ENCODE data around the gene ECM2. TPM values are rescaled to one million over a fixed set of nuclear protein-coding genes. Genes with fewer than 3 reads are reported as not detected.

The ECM2 gene
- total RNA-seq, 2 experiments from 2014 or later: not detected

DNA sequence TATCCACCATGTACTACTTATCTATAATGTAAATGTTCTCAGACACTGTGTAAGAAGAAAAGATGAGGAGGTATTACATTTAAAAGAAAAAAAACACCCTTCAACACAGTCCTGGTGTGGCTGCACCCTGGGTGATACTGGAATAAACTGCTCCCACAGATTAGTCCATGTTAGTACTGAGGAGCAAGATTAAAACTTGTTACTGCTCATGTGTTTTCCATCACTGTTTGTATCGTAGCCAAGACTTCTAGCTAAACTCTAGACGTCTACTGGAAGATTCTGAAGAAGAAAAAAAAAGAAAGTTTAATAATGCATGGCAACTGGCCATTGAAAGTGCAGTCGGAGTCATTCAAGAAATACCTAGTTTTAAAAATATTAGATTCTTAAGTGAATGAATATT lies 53.5 kb downstream of the ECM2 start, which contains the start of gene ASPN:
Gene ASPN (minus strand): TSS at position 178 of the 400 bp plus-strand sequence.
- no peak within 1 kb of the TSS for H3K27ac Mint-ChIP-seq
- DNase-seq (no peak), ATAC-seq (ENCODE audit: low read depth) (no peak)
- H3K36me3 Mint-ChIP-seq: peaks cover 1% of the 10 kb centered on the region
- no peak within 1 kb of the TSS for H3K4me3 Mint-ChIP-seq
- POLR2A ChIA-PET: no interaction called here
- no peaks in the 10 kb centered on the region for H3K9me3 Mint-ChIP-seq
- H3K27me3 Mint-ChIP-seq: no peaks in the 10 kb centered on the region
- peaks cover 5% of the 10 kb centered on the region for H3K4me1 Mint-ChIP-seq

DNA sequence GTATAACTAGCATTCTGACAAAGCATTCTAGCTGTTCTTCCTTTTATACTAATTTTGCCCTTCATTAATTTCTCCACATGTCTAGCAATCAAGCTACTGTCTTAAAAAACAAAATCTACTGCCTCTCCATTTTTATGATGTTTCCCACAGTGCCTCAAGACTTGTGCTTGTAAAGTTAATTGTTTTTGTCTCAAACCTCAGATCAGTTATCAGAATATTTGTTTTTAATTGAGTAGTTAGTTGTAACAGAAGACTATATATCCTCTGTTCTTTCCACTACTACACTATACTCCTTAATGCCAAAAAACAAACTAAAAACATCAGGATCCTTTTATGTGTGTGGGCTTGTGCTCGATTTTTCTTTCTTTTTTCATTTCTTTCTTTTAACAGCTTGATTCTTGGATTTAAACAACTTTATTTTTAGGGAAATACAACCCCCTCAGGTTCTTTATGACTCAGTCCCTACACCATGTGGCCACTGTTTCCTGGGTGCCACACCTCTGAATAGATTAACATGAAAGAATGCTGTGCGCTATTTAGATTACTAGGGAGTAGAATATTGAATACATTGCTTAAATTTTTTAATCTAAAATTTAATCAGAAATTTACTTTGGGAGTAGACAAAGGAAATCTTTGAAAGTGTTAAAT lies 54.7 kb downstream of the ECM2 start:
- Mint-ChIP-seq H3K9me3 (no peaks in the 10 kb centered on the region), H3K4me1 (peaks cover 5% of the 10 kb centered on the region), H3K27me3 (no peaks in the 10 kb centered on the region), H3K27ac (no peak overlapping the region), H3K36me3 (peaks cover 1% of the 10 kb centered on the region), H3K4me3 (no peak overlapping the region)
- POLR2A ChIA-PET: no interaction called here
- ATAC-seq (ENCODE audit: low read depth) (no peak), DNase-seq (no peak)

DNA sequence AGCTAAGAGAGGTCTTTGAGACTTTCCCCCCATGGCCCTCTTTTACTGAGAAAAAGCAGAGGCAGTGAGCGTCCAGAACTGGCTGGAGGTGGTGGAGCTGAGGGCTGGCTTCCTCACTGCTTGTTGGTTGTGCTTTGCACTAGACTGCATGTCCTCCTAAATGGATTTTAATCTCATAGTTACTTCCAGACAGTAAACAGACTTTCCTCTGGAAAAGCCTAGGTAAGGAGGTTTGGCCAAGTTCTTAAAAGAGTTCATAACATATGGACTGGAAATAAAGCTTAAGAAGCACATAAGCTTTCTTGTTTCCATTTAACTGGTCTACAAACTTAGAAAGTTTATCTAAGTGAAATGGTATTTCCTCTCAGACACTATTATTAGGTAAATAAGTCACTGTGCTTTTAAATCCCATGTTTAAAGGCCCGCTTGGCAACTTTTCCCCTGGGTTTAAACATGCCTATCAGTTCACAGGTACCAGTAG lies 55.5 kb downstream of the ECM2 start:
- Mint-ChIP-seq H3K4me3 (no peak overlapping the region), H3K27ac (no peak overlapping the region)

DNA sequence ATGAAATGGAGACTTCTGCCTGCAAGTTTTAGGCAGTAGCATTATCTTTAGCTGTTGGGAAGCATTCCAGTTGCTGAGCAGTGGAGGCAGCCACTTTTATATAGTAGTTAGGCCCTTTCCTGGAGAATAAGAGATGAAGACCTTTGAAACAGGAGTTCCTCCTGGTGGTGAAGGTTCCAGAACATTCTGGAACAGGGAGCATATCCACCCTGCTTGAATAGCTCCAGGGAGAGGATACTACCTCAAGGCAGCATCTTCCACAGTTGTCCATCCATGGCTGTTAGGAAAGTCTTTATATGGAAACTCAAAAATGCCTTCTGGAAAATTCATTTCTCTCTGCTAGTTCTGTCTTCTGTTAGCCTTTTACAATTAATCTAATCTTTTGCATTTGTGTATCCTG lies 56.4 kb downstream of the ECM2 start:
- no peaks in the 10 kb centered on the region for H3K27me3 Mint-ChIP-seq
- no peak overlapping the region for H3K4me3 Mint-ChIP-seq
- DNase-seq (no peak), ATAC-seq (ENCODE audit: low read depth) (no peak)
- no peak overlapping the region for H3K27ac Mint-ChIP-seq
- H3K36me3 Mint-ChIP-seq: peaks cover 2% of the 10 kb centered on the region
- H3K9me3 Mint-ChIP-seq: no peaks in the 10 kb centered on the region
- POLR2A ChIA-PET: interaction anchor here (1.1 kb wide), 1 partner anchor 191 kb away, joined by 3 read pairs; the partner anchor contains the start of gene IPPK
- peaks cover 5% of the 10 kb centered on the region for H3K4me1 Mint-ChIP-seq

More for the DNA sequence above, 55.5 kb downstream of the ECM2 start:
- Mint-ChIP-seq H3K27me3 (no peaks in the 10 kb centered on the region), H3K4me1 (peaks cover 5% of the 10 kb centered on the region), H3K9me3 (no peaks in the 10 kb centered on the region), H3K36me3 (peaks cover 3% of the 10 kb centered on the region)
- DNase-seq: no peak
- ATAC-seq (ENCODE audit: low read depth): no peak
- POLR2A ChIA-PET: interaction anchor here (1.1 kb wide), 1 partner anchor 190 kb away, joined by 3 read pairs; the partner anchor contains the start of gene IPPK

DNA sequence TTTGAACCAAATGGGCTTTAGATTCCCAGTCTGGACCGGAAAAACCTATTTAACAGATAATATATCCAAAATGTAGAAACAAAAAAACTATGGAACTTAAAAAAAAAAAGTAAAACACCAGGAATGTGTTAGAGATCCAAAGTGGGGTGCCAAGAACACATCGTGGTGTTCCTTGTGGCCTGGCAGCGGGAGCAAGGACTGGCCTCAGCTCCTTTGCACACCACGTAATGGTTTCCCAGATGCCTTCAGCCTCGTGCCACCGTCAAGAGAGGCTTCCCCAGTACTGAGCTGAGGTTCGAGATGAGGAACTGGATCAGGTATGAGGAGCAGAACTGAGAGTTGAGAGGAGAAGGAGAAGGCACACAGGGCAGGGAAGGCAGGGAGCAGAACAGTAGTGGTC lies 57.0 kb downstream of the ECM2 start:
- no peak overlapping the region for H3K27ac Mint-ChIP-seq
- H3K9me3 Mint-ChIP-seq: no peaks in the 10 kb centered on the region
- DNase-seq: no peak
- peaks cover 5% of the 10 kb centered on the region for H3K4me1 Mint-ChIP-seq
- ATAC-seq (ENCODE audit: low read depth): no peak
- no peak overlapping the region for H3K4me3 Mint-ChIP-seq
- H3K27me3 Mint-ChIP-seq: no peaks in the 10 kb centered on the region
- POLR2A ChIA-PET: no interaction called here
- H3K36me3 Mint-ChIP-seq: peaks cover 2% of the 10 kb centered on the region

DNA sequence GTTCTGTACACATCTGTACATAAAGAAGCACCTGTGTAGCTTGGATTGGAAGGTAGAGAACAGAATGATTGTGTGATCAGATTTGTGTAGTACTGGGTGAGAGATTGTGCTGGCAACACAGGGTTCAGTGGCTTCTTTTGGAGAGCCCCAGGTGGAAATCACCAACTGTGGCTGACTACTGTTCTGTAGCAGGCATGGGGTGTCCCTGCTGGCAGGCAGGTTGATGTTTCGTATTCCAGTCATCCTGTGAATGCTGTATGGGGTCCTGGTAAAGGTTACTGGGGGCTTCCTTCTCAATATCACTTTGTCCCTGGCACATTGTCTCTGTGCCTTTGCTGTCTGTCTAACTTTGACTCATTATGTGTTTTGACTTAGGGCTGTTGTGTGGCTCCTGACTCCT lies 58.8 kb downstream of the ECM2 start:
- Mint-ChIP-seq H3K9me3 (no peaks in the 10 kb centered on the region), H3K36me3 (peaks cover 2% of the 10 kb centered on the region), H3K27me3 (no peaks in the 10 kb centered on the region), H3K4me1 (peaks cover 5% of the 10 kb centered on the region), H3K27ac (no peak overlapping the region), H3K4me3 (no peak overlapping the region)
- POLR2A ChIA-PET: no interaction called here
- DNase-seq (no peak), ATAC-seq (ENCODE audit: low read depth) (no peak)

DNA sequence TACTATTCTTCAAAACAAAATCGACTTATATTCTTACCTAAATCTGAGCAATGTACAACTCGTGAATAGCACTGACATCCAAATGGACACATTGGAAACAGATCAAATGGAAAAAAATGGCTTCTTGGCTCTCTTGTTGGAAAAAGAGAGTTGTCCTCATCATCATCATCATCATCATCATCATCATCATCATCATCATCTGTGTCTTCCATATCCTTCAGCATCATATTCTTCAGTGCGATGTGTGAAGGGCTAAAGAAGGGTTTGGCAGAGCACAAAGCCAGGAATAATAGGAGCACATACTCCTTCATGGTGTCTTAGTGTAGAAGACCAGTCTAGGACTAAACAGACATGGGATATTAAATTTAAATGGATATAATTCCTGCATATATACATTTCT lies 61.2 kb downstream of the ECM2 start:
- no peak for ATAC-seq (ENCODE audit: low read depth)
- no peak for DNase-seq
- Mint-ChIP-seq H3K4me3 (no peak overlapping the region), H3K27ac (no peak overlapping the region), H3K27me3 (no peaks in the 10 kb centered on the region), H3K4me1 (no peaks in the 10 kb centered on the region), H3K9me3 (no peaks in the 10 kb centered on the region), H3K36me3 (peaks cover 2% of the 10 kb centered on the region)
- POLR2A ChIA-PET: no interaction called here

DNA sequence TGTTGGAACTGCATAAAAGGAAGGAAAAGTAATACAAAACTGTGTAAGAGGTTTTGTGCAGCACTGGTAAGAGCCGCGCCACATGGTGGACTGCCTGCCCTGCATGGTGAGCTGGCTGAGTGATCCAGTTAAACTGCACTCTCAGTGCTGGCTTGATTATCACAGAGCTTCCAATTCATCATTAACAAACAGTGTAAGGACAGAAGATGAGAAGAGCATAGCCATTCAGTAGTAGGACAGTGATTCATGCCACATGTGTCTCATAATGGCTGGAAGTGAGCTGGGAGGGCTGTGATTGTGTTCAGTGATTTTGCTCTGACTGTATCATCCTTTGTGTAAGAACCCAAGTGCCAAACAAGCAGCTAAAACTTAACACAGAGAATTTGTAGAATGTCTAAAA lies 67.6 kb downstream of the ECM2 start:
- POLR2A ChIA-PET: no interaction called here
- Mint-ChIP-seq H3K4me3 (no peak overlapping the region), H3K4me1 (no peaks in the 10 kb centered on the region), H3K27ac (no peak overlapping the region), H3K27me3 (no peaks in the 10 kb centered on the region), H3K36me3 (no peaks in the 10 kb centered on the region), H3K9me3 (no peaks in the 10 kb centered on the region)
- no peak for ATAC-seq (ENCODE audit: low read depth)
- DNase-seq: no peak

DNA sequence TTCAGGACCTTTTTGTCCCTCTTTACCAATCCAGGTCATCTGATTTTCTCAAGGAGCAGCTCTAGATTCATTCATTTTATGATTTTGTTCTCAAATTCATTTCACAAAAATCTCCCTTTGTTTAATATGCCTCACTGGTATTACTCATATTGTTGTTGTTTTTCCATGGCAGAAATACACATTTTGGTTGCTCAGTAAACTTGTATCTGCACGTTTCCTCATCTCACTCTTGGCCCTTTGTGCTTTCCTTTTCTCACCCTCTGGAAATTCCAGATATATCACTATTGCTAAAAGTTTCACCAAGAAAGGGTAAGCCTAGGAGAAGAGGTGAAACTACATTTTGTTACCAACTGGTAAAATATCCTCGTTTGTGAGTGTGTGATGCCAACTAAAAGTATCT lies 68.3 kb downstream of the ECM2 start:
- Mint-ChIP-seq H3K27me3 (no peaks in the 10 kb centered on the region), H3K4me1 (no peaks in the 10 kb centered on the region), H3K4me3 (no peak overlapping the region), H3K9me3 (no peaks in the 10 kb centered on the region), H3K27ac (no peak overlapping the region), H3K36me3 (no peaks in the 10 kb centered on the region)
- ATAC-seq (ENCODE audit: low read depth): no peak
- no peak for DNase-seq
- POLR2A ChIA-PET: no interaction called here

DNA sequence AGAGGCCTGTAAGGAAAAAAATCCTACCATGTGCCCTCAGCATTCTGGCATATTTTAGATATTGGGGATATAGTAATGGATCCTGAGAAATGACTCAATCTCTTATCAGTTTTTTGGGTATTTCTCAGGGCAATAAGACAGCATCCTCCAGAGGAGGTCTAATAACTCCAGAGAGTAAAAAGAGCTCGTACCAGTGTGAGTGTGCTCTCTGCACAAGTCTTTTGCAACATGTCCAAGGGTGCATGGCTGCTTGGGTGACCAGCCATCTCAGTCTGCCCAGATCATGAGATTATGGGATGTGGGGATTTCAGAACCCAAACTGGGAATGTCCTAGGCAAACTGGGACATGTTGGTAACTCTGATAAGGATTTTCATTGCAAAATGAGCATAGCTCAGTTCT lies 68.7 kb downstream of the ECM2 start:
- Mint-ChIP-seq H3K27ac (no peak overlapping the region), H3K9me3 (no peaks in the 10 kb centered on the region), H3K4me3 (no peak overlapping the region), H3K27me3 (no peaks in the 10 kb centered on the region), H3K4me1 (no peaks in the 10 kb centered on the region), H3K36me3 (no peaks in the 10 kb centered on the region)
- POLR2A ChIA-PET: no interaction called here
- ATAC-seq (ENCODE audit: low read depth): no peak
- DNase-seq: no peak

DNA sequence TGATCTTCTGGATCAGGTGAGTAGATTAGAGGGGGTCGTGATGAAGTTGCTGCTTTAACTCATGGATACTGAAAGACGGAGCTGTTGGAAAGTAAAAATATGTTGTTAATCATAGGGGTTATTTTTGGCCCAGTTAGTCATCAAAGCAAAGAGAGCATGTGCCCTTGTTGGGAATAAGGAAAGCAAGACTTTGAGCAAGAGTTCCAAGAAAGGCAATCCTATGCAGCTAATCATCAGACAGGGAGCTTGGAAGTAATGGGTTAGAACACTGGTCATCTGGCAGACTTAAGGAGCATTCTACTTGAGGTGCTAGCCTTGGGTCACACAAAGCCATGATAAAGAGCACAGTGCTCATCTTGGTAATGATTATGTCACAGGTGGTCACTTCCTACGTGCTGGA lies 71.8 kb downstream of the ECM2 start:
- Mint-ChIP-seq H3K27ac (no peak overlapping the region), H3K36me3 (peaks cover 3% of the 10 kb centered on the region), H3K4me1 (no peaks in the 10 kb centered on the region), H3K9me3 (no peaks in the 10 kb centered on the region), H3K27me3 (no peaks in the 10 kb centered on the region), H3K4me3 (no peak overlapping the region)
- POLR2A ChIA-PET: interaction anchor here (0.7 kb wide), 1 partner anchor 750 kb away, joined by 4 read pairs; no protein-coding TSS in a partner anchor
- ATAC-seq (ENCODE audit: low read depth) (no peak), DNase-seq (no peak)

DNA sequence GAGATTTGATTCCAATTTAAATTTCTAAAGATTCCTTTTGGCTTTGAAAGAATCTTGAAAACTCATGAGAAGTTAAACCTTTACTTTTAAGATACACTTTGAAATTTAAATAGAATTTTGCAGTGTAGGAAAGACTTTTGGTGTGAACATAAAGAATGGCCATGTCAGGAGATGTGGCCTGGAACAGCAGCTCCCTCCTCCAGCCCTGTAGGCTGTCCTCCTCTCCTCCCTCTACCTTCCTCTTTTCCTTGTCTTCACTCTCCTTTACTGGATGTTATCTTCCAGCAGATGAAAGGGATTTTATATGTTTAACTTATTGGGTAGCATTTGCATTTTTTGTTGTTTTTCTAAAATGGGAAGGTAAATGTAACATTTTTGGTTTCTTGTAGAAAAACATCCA lies 72.4 kb downstream of the ECM2 start:
- no peak for DNase-seq
- H3K9me3 Mint-ChIP-seq: no peaks in the 10 kb centered on the region
- no peak overlapping the region for H3K4me3 Mint-ChIP-seq
- H3K27me3 Mint-ChIP-seq: no peaks in the 10 kb centered on the region
- POLR2A ChIA-PET: interaction anchor here (0.7 kb wide), 1 partner anchor 749 kb away, joined by 4 read pairs; no protein-coding TSS in a partner anchor
- peaks cover 3% of the 10 kb centered on the region for H3K36me3 Mint-ChIP-seq
- no peak overlapping the region for H3K27ac Mint-ChIP-seq
- no peak for ATAC-seq (ENCODE audit: low read depth)
- no peaks in the 10 kb centered on the region for H3K4me1 Mint-ChIP-seq

DNA sequence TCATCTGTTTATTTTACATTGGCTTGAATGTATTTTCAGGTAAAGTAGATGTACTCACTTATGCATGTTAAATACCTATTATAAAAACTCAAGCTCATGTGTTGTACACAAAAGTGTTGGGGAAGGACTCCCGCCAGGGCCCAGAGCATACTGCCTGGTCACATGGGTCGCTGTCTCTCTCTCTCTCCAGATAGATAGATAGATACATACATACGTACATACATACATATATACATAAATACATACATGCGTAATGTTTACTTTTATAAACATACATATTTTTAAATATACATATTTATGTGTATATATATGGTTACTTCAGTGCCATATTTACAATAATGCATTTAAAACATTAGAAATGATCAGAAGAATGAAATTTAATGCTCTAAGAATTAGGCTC lies 78.2 kb downstream of the ECM2 start:
- Mint-ChIP-seq H3K4me1 (no peaks in the 10 kb centered on the region), H3K4me3 (no peak overlapping the region), H3K36me3 (peaks cover 3% of the 10 kb centered on the region), H3K27ac (no peak overlapping the region), H3K9me3 (no peaks in the 10 kb centered on the region), H3K27me3 (no peaks in the 10 kb centered on the region)
- no peak for ATAC-seq (ENCODE audit: low read depth)
- POLR2A ChIA-PET: no interaction called here
- no peak for DNase-seq

DNA sequence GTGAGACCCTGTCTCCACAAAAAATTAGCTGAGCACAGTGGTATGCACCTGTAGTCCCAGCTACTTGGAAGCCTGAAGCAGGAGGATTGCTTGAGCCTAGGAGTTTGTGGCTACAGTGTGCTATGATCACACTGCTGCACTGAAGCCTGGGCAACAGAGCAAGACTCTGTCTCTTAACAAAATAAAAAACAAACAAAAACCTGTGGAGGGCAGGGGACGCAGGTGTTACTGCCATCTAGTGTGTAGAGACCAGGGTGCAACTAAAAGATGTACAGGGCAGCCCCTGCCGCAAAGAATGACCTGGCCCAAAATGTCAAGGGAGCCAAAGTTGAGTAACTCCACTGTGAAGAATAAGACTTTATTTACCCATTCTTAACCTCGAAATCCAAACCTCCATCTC lies 80.6 kb downstream of the ECM2 start:
- Mint-ChIP-seq H3K4me1 (no peaks in the 10 kb centered on the region), H3K36me3 (peaks cover 4% of the 10 kb centered on the region), H3K9me3 (no peaks in the 10 kb centered on the region), H3K27ac (no peak overlapping the region), H3K27me3 (no peaks in the 10 kb centered on the region), H3K4me3 (no peak overlapping the region)
- DNase-seq (no peak), ATAC-seq (ENCODE audit: low read depth) (no peak)
- POLR2A ChIA-PET: no interaction called here
